ENCODE measurements around the gene KRT7.

- no peak for TF ChIP-seq POLR2A (IDR thresholded peaks at IDR 0.05)
- TF ChIP-seq, protein P1, sequence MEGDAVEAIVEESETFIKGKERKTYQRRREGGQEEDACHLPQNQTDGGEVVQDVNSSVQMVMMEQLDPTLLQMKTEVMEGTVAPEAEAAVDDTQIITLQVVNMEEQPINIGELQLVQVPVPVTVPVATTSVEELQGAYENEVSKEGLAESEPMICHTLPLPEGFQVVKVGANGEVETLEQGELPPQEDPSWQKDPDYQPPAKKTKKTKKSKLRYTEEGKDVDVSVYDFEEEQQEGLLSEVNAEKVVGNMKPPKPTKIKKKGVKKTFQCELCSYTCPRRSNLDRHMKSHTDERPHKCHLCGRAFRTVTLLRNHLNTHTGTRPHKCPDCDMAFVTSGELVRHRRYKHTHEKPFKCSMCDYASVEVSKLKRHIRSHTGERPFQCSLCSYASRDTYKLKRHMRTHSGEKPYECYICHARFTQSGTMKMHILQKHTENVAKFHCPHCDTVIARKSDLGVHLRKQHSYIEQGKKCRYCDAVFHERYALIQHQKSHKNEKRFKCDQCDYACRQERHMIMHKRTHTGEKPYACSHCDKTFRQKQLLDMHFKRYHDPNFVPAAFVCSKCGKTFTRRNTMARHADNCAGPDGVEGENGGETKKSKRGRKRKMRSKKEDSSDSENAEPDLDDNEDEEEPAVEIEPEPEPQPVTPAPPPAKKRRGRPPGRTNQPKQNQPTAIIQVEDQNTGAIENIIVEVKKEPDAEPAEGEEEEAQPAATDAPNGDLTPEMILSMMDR (IDR thresholded peaks at IDR 0.05): no peak
Observed at GRCh38 chr12:52204931-52205505, 28.0 kb upstream of the KRT7 start.

Measured in thyroid gland (tissue), 4 donors.